ACC112 (cell line): Measurements from ENCODE around the gene ACP4.

ENCODE experiments used
- H2AFZ ChIP-seq: fragments of 200-600 bp; sonication (generic); one replicate; pipeline ENCODE4 v1.6.0; 2017; ENCODE audit warnings: antibody characterized with exemption, low read length; ENCODE audit not compliant: unreplicated experiment
- H3K27ac ChIP-seq: fragments of 200-600 bp; sonication (generic); 2 replicates; pipeline ENCODE4 v1.5.1; 2014; ENCODE audit warnings: low read depth, mild to moderate bottlenecking, antibody characterized with exemption, low read length, moderate library complexity
- H3K27me3 ChIP-seq: fragments of 200-600 bp; sonication (generic); 2 replicates; pipeline ENCODE4 v1.6.1; 2014; ENCODE audit warnings: mild to moderate bottlenecking, antibody characterized with exemption, low read length, moderate library complexity, mixed read lengths; ENCODE audit not compliant: insufficient read depth
- H3K36me3 ChIP-seq: fragments of 200-600 bp; sonication (generic); 2 replicates; pipeline ENCODE4 v1.6.1; 2016; ENCODE audit warnings: mild to moderate bottlenecking, antibody characterized with exemption, low read length, moderate library complexity, mixed read lengths; ENCODE audit not compliant: insufficient read depth
- H3K4me1 ChIP-seq: fragments of 200-600 bp; sonication (generic); one replicate; pipeline ENCODE4 v1.6.1; 2016; ENCODE audit warnings: low read length, mixed read lengths; ENCODE audit not compliant: insufficient read depth, unreplicated experiment, control insufficient read depth
- H3K4me3 ChIP-seq: fragments of 200-600 bp; sonication (generic); 2 replicates; pipeline ENCODE4 v1.5.1; 2014; ENCODE audit warnings: mild to moderate bottlenecking, low read depth, low read length
- H3K79me2 ChIP-seq: fragments of 200-600 bp; sonication (generic); one replicate; pipeline ENCODE4 v1.6.0; 2016; ENCODE audit warnings: low read length; ENCODE audit not compliant: control insufficient read depth, unreplicated experiment, insufficient read depth

Gene ACP4

GRCh38 chr19:50835785-50836542 lies 45.7 kb downstream of the ACP4 start:
- Histone ChIP-seq H3K79me2 (no peaks in the 10 kb centered on the region), H3K4me1 (no peaks in the 10 kb centered on the region), H2AFZ (peak overlapping the region; percentile 82), H3K4me3 (peak overlapping the region; percentile 77), H3K36me3 (no peaks in the 10 kb centered on the region), H3K27me3 (peaks cover 10% of the 10 kb centered on the region), H3K27ac (no peak overlapping the region)

GRCh38 chr19:50836543-50837195 lies 46.5 kb downstream of the ACP4 start:
- Histone ChIP-seq H3K4me1 (no peaks in the 10 kb centered on the region), H3K27me3 (peaks cover 10% of the 10 kb centered on the region), H3K36me3 (no peaks in the 10 kb centered on the region), H3K4me3 (peak overlapping the region; percentile 77; the same call in 1 of the 2 replicates), H3K79me2 (no peaks in the 10 kb centered on the region), H3K27ac (no peak overlapping the region), H2AFZ (no peak overlapping the region)

- no peak overlapping the region for H2AFZ ChIP-seq
- H3K4me3 ChIP-seq: no peak overlapping the region
- H3K27ac ChIP-seq: no peak overlapping the region
- H3K36me3 ChIP-seq: no peaks in the 10 kb centered on the region
- no peaks in the 10 kb centered on the region for H3K79me2 ChIP-seq
- no peaks in the 10 kb centered on the region for H3K4me1 ChIP-seq
- peaks cover 10% of the 10 kb centered on the region for H3K27me3 ChIP-seq
Observed at GRCh38 chr19:50837300-50837699, 47.1 kb downstream of the ACP4 start.

GRCh38 chr19:50838239-50838638 lies 48.0 kb downstream of the ACP4 start:
- Histone ChIP-seq H3K79me2 (no peaks in the 10 kb centered on the region), H3K4me1 (no peaks in the 10 kb centered on the region), H2AFZ (no peak overlapping the region), H3K36me3 (no peaks in the 10 kb centered on the region), H3K4me3 (no peak overlapping the region), H3K27ac (no peak overlapping the region), H3K27me3 (peaks cover 10% of the 10 kb centered on the region)

GRCh38 chr19:50839712-50840655 lies 49.8 kb downstream of the ACP4 start:
- Histone ChIP-seq H2AFZ (no peak overlapping the region), H3K4me3 (no peak overlapping the region), H3K36me3 (no peaks in the 10 kb centered on the region), H3K27me3 (peaks cover 10% of the 10 kb centered on the region), H3K79me2 (no peaks in the 10 kb centered on the region), H3K4me1 (no peaks in the 10 kb centered on the region), H3K27ac (no peak overlapping the region)

- Histone ChIP-seq H3K79me2 (no peaks in the 10 kb centered on the region), H3K27ac (no peak overlapping the region), H3K36me3 (no peaks in the 10 kb centered on the region), H2AFZ (no peak overlapping the region), H3K4me3 (no peak overlapping the region), H3K27me3 (peaks cover 6% of the 10 kb centered on the region; the same call in 1 of the 2 replicates), H3K4me1 (no peaks in the 10 kb centered on the region)
Observed at GRCh38 chr19:50842130-50842529, 51.9 kb downstream of the ACP4 start.

- H3K4me1 ChIP-seq: no peaks in the 10 kb centered on the region
- H3K79me2 ChIP-seq: no peaks in the 10 kb centered on the region
- H3K36me3 ChIP-seq: no peaks in the 10 kb centered on the region
- no peak overlapping the region for H2AFZ ChIP-seq
- peaks cover 7% of the 10 kb centered on the region; the same call in 1 of the 2 replicates for H3K27me3 ChIP-seq
- no peak overlapping the region for H3K27ac ChIP-seq
- no peak overlapping the region for H3K4me3 ChIP-seq
Observed at GRCh38 chr19:50843205-50843604, 53.0 kb downstream of the ACP4 start.

- Histone ChIP-seq H2AFZ (no peak overlapping the region), H3K36me3 (no peaks in the 10 kb centered on the region), H3K27me3 (peaks cover 13% of the 10 kb centered on the region; the same call in 1 of the 2 replicates), H3K27ac (no peak overlapping the region), H3K79me2 (no peaks in the 10 kb centered on the region), H3K4me1 (no peaks in the 10 kb centered on the region), H3K4me3 (no peak overlapping the region)
Observed at GRCh38 chr19:50843701-50844221, 53.5 kb downstream of the ACP4 start.

GRCh38 chr19:50844296-50844935 lies 54.2 kb downstream of the ACP4 start:
- Histone ChIP-seq H3K36me3 (no peaks in the 10 kb centered on the region), H3K79me2 (no peaks in the 10 kb centered on the region), H3K27me3 (peaks cover 14% of the 10 kb centered on the region; the same call in 1 of the 2 replicates), H3K27ac (no peak overlapping the region), H2AFZ (no peak overlapping the region), H3K4me1 (no peaks in the 10 kb centered on the region), H3K4me3 (no peak overlapping the region)
